Keratinocyte (primary cell): ENCODE data around the gene SPON1. TPM values are rescaled to one million over a fixed set of nuclear protein-coding genes. Genes with fewer than 3 reads are reported as not detected.
"Not testable (repeated sequence)": the region's sequence is repeated elsewhere in the genome, so short reads cannot be mapped to it uniquely, and the experiment has no call there.

Source experiments
- DNase-seq: peaks from one replicate; pipeline ENCODE4 v3.0.0-alpha.2; 2011; ENCODE audit warnings: low read depth, missing footprints, low spot score
- FAIRE-seq: peaks from 2 replicates; lab custom pipeline; 2011; peaks lifted over from hg19 to GRCh38; lab: Jason Lieb, UNC
- H2AFZ ChIP-seq: 2 replicates; pipeline ENCODE4 v1.6.0; 2012; ENCODE audit warnings: low read length, control low read depth, inconsistent platforms; ENCODE audit not compliant: control insufficient read depth
- H3K27ac ChIP-seq: 2 replicates; pipeline ENCODE4 v1.5.1; 2011; ENCODE audit warnings: low read length; ENCODE audit not compliant: control insufficient read depth, insufficient read depth
- H3K27me3 ChIP-seq: 3 replicates; pipeline ENCODE4 v1.6.0; 2011; ENCODE audit warnings: low read length; ENCODE audit not compliant: control insufficient read depth, insufficient read depth; ENCODE audit errors: extremely low read depth
- H3K36me3 ChIP-seq, 2 experiments: 2 replicates in 1 of 2; 3 replicates in 1 of 2; pipeline ENCODE4 v1.5.1; 2011; ENCODE audit warnings: low read length in 2 of 2, mild to moderate bottlenecking in 1 of 2; ENCODE audit not compliant: control insufficient read depth in 2 of 2, insufficient read depth in 2 of 2; ENCODE audit errors: extremely low read depth in 1 of 2
- H3K4me1 ChIP-seq: 3 replicates; pipeline ENCODE4 v1.5.1; 2011; ENCODE audit warnings: low read length; ENCODE audit not compliant: control insufficient read depth, insufficient read depth; ENCODE audit errors: extremely low read depth
- H3K4me2 ChIP-seq: 3 replicates; pipeline ENCODE4 v1.6.0; 2011; ENCODE audit warnings: low read depth, low read length; ENCODE audit not compliant: control insufficient read depth, insufficient read depth; ENCODE audit errors: extremely low read depth
- H3K4me3 ChIP-seq, 3 experiments: fragments of 200-600 bp in 1 of 3; sonication (generic) in 1 of 3; 2 replicates in 2 of 3; 3 replicates in 1 of 3; pipeline ENCODE4 v1.5.1; 2011 to 2016; ENCODE audit warnings: low read length in 3 of 3, mild to moderate bottlenecking in 3 of 3, control low read depth in 2 of 3, inconsistent platforms in 1 of 3, low read depth in 1 of 3, mixed read lengths in 1 of 3, mixed run types in 1 of 3, moderate library complexity in 1 of 3; ENCODE audit not compliant: control insufficient read depth in 2 of 3, insufficient read depth in 2 of 3; ENCODE audit errors: extremely low read depth in 1 of 3
- H3K79me2 ChIP-seq: 2 replicates; pipeline ENCODE4 v1.6.0; 2012; ENCODE audit warnings: low read length; ENCODE audit not compliant: control insufficient read depth, insufficient read depth
- H3K9ac ChIP-seq: 3 replicates; pipeline ENCODE4 v1.6.0; 2011; ENCODE audit warnings: low read length; ENCODE audit not compliant: control insufficient read depth, insufficient read depth; ENCODE audit errors: extremely low read depth
- H3K9me1 ChIP-seq: 3 replicates; pipeline ENCODE4 v1.6.0; 2011; ENCODE audit warnings: low read length; ENCODE audit not compliant: control insufficient read depth, insufficient read depth; ENCODE audit errors: extremely low read depth
- H3K9me3 ChIP-seq: 2 replicates; pipeline ENCODE4 v1.5.1; 2012; ENCODE audit warnings: low read depth, low read length; ENCODE audit not compliant: control insufficient read depth
- H4K20me1 ChIP-seq: 3 replicates; pipeline ENCODE4 v1.6.0; 2011; ENCODE audit warnings: low read length; ENCODE audit not compliant: control insufficient read depth, insufficient read depth; ENCODE audit errors: extremely low read depth
- CTCF ChIP-seq, 3 experiments: IDR thresholded peaks in 1 of 3; conservative IDR thresholded peaks in 1 of 3; optimal IDR thresholded peaks in 1 of 3; 2 replicates in 2 of 3; 3 replicates in 1 of 3; pipeline versions ENCODE3 to v1.5.1; 2011; ENCODE audit warnings: low read length in 3 of 3, mild to moderate bottlenecking in 3 of 3, moderate library complexity in 2 of 3, control low read depth in 1 of 3, inconsistent platforms in 1 of 3; ENCODE audit not compliant: insufficient read depth in 2 of 3; ENCODE audit errors: extremely low read depth in 1 of 3
- EZH2 ChIP-seq: IDR thresholded peaks from one replicate; pipeline ENCODE4 v1.6.1; 2012; ENCODE audit warnings: inconsistent platforms, mild to moderate bottlenecking, low read length, moderate library complexity
- dilution Hi-C: fragments of 300-500 bp; cut with MboI; formaldehyde crosslinking; loops from one replicate; pipeline ENCODE4 v1.7.0; 2020; ENCODE audit warnings: low sequenced_read_pairs; ENCODE audit not compliant: extremely low pct_ligation_motif_present
- polyA plus RNA-seq, 5 experiments: library from polyadenylated mRNA; depleted of rRNA in 3 of 5; stranded (reverse) in 3 of 5; stranded (forward) in 1 of 5; unstranded in 1 of 5; fragments of >200 nt; gene quantifications; 1 replicate in 1 of 5; 2 replicates in 3 of 5; 3 replicates in 1 of 5; pipeline versions ENCODE4 v1.2.1 to v1.2.3, GENCODE V29; 2011 to 2012; ENCODE audit warnings: missing spikeins in 2 of 5, low read depth in 1 of 5, low replicate concordance in 1 of 5

The SPON1 gene
- polyA plus RNA-seq, 1 donor (not counting 4 experiments of a cell fraction or from before 2014, with no cell fraction given) = not detected

GRCh38 chr11:14081581-14082231, 119.2 kb downstream of the SPON1 start:
- dilution Hi-C loops = no loop called here
- no peak for TF ChIP-seq CTCF (optimal IDR thresholded peaks at IDR 0.05 in 1 of 3, IDR thresholded peaks at IDR 0.05 in 1 of 3, conservative IDR thresholded peaks at IDR 0.05 in 1 of 3; ENCODE audit: extremely low read depth in 1 of 3, insufficient read depth in 2 of 3, low read length in 3 of 3)
- no peak for TF ChIP-seq EZH2
- H3K9me3 ChIP-seq = no peaks in the 10 kb centered on the region

GRCh38 chr11:14082338-14082737, 119.8 kb downstream of the SPON1 start:
- Histone ChIP-seq H4K20me1 (no peaks in the 10 kb centered on the region), H2AFZ (no peak overlapping the region), H3K9ac (no peak overlapping the region), H3K27ac (no peak overlapping the region), H3K9me3 (no peaks in the 10 kb centered on the region), H3K4me1 (no peaks in the 10 kb centered on the region), H3K27me3 (peaks cover 20% of the 10 kb centered on the region), H3K4me2 (no peak overlapping the region), H3K4me3 (no peak overlapping the region), H3K36me3 (no peaks in the 10 kb centered on the region), H3K9me1 (no peaks in the 10 kb centered on the region), H3K79me2 (no peaks in the 10 kb centered on the region)
- no peak for TF ChIP-seq EZH2
- no peak for TF ChIP-seq CTCF (optimal IDR thresholded peaks at IDR 0.05 in 1 of 3, IDR thresholded peaks at IDR 0.05 in 1 of 3, conservative IDR thresholded peaks at IDR 0.05 in 1 of 3; ENCODE audit: extremely low read depth in 1 of 3, insufficient read depth in 2 of 3, low read length in 3 of 3)
- dilution Hi-C loops = no loop called here
- FAIRE-seq = no peak
- no peak for DNase-seq

More at GRCh38 chr11:14081581-14082231, 119.2 kb downstream of the SPON1 start:
- no peak overlapping the region for H2AFZ ChIP-seq
- H3K36me3 ChIP-seq = no peaks in the 10 kb centered on the region
- DNase-seq (no peak), FAIRE-seq (no peak)
- H3K79me2 ChIP-seq = no peaks in the 10 kb centered on the region
- no peak overlapping the region for H3K4me2 ChIP-seq
- no peaks in the 10 kb centered on the region for H3K4me1 ChIP-seq
- H3K27me3 ChIP-seq = peaks cover 23% of the 10 kb centered on the region
- H3K9me1 ChIP-seq = no peaks in the 10 kb centered on the region
- no peak overlapping the region for H3K4me3 ChIP-seq
- H3K9ac ChIP-seq = no peak overlapping the region
- no peaks in the 10 kb centered on the region for H4K20me1 ChIP-seq
- H3K27ac ChIP-seq = no peak overlapping the region

- H2AFZ ChIP-seq, H3K4me3 ChIP-seq, FAIRE-seq, H3K9me3 ChIP-seq, H3K4me2 ChIP-seq, H3K27ac ChIP-seq, H3K9me1 ChIP-seq, H3K79me2 ChIP-seq, DNase-seq, dilution Hi-C loops, H3K27me3 ChIP-seq, H4K20me1 ChIP-seq, H3K9ac ChIP-seq, H3K36me3 ChIP-seq, H3K4me1 ChIP-seq: not testable (repeated sequence)
These were observed 126.3 kb downstream of the SPON1 start for GRCh38 chr11:14088861-14089260.
